Activated naive CD8-positive, alpha-beta T cell treated with anti-CD3 and anti-CD28 coated beads, Interleukin-2, amount 10 ng/mL, durations not matched to agents 7 days and 5 days (primary cell): ENCODE results near the gene STKLD1. TPM values are rescaled to one million over a fixed set of nuclear protein-coding genes. Genes with fewer than 3 reads are reported as not detected.
"Not testable (repeated sequence)": the region's sequence is repeated elsewhere in the genome, so short reads cannot be mapped to it uniquely, and the experiment has no call there.

Experiments used
- ATAC-seq: fragments of 150-1000 bp; cut with Tn5 transposase; one replicate; pipeline ENCODE4 v1.10.0; 2021; ENCODE audit warnings: low read depth, moderate library complexity
- POLR2A ChIA-PET: fragments of 350-600 bp; sonication (Branson Sonifier 250); formaldehyde crosslinking; loops from one replicate; lab custom pipeline; 2021; ENCODE audit warnings: antibody characterized with exemption; lab: Charles Lee
- DNase-seq: peaks from one replicate; pipeline ENCODE4 v3.0.0; 2021
- H3K27ac Mint-ChIP-seq: one replicate; pipeline ENCODE4 v1.8.0; 2022; ENCODE audit warnings: mild to moderate bottlenecking, mixed read lengths
- H3K27me3 Mint-ChIP-seq: one replicate; pipeline ENCODE4 v1.8.0; 2022; ENCODE audit warnings: mild to moderate bottlenecking, moderate library complexity, mixed read lengths
- H3K36me3 Mint-ChIP-seq: one replicate; pipeline ENCODE4 v1.8.0; 2021; ENCODE audit warnings: mild to moderate bottlenecking, mixed read lengths
- H3K4me1 Mint-ChIP-seq: one replicate; pipeline ENCODE4 v1.8.0; 2021; ENCODE audit warnings: mixed read lengths
- H3K4me3 Mint-ChIP-seq: one replicate; pipeline ENCODE4 v1.8.0; 2022; ENCODE audit warnings: mild to moderate bottlenecking, moderate library complexity, mixed read lengths
- H3K9me3 Mint-ChIP-seq: one replicate; pipeline ENCODE4 v1.8.0; 2021; ENCODE audit warnings: mixed read lengths
- total RNA-seq, 2 experiments: library from RNA; stranded (reverse); gene quantifications; one replicate each; pipeline ENCODE4 v1.2.3, GENCODE V29; 2021

STKLD1 gene
- total RNA-seq, 2 experiments from 2014 or later = 0.17 to 0.91 TPM

DNA sequence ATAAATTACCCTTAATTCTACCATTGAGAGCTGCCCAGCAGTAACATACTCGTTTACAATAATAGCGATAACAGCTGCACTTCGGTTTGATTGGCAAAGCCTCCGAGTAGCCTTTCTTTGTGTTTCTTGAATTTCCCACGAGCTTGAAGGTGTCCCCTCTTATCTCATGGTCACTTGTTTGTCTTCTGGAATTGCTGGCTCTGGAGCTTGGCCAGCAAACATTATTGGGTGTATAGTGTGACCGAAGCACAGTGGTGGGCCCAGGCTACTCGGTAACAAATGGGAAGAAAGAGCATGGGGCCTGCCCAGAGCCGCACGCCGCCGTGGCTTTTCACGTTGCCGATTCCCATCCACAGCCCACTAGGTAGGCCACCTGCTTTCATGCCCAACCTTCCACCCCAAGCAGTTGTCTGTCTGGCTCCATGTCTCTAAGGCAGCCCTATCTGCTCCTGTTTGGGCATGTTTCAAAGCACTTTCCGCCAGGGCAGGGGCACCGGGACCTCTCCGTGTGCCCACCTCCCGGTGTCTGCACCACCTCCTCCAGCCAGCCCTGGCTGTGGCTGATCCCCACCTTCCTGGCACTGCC, 8.7 kb downstream of the STKLD1 start:
- H3K36me3 Mint-ChIP-seq = no peaks in the 10 kb centered on the region

DNA sequence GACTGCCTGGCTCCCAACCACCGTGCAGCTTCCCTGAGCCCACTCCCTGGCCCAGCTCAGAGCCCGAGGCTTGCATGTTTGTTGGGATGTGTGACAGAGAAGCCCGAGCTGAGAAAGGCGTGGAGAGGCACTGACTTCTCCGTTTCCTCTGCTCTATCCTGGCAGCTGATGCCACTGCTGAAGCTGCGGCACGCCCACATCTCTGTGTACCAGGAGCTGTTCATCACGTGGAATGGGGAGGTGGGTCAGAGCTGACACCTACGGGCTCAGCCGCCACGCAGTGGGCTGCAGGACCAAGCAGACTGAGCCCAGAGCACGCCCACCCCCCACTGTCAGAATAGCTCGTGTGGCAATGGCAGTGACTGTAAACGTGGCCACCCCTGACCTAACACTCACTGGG, 9.3 kb downstream of the STKLD1 start:
- no peak for ATAC-seq
- Mint-ChIP-seq H3K9me3 (no peaks in the 10 kb centered on the region), H3K27me3 (no peaks in the 10 kb centered on the region), H3K4me1 (no peaks in the 10 kb centered on the region), H3K27ac (no peak overlapping the region), H3K36me3 (no peaks in the 10 kb centered on the region), H3K4me3 (no peak overlapping the region)
- POLR2A ChIA-PET = no interaction called here
- no peak for DNase-seq

More for the DNA sequence above, 8.7 kb downstream of the STKLD1 start:
- Mint-ChIP-seq H3K4me3 (no peak overlapping the region), H3K4me1 (no peaks in the 10 kb centered on the region), H3K27ac (no peak overlapping the region), H3K27me3 (no peaks in the 10 kb centered on the region), H3K9me3 (no peaks in the 10 kb centered on the region)
- ATAC-seq (no peak), DNase-seq (no peak)
- POLR2A ChIA-PET = no interaction called here

DNA sequence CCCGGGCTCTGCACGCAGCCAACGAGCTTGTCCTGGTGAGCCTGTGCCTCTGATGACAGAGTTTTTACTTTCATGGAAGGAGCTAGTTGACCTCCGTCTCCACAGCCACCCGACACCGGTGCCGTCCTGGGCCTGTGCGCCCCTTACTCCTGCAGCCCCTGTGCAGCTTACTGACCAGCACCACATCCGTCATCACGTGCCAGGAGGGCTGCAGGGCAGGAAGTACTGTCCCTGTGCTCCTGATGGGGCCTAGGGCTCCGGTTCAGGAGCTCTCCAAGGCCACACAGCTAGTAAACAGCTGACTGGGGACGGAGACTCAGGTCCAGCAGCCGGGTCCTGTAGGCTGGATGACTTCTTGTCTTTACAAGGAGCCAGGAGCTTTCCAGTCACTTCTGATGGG, 10.2 kb downstream of the STKLD1 start:
- H3K9me3 Mint-ChIP-seq = no peaks in the 10 kb centered on the region
- H3K36me3 Mint-ChIP-seq = no peaks in the 10 kb centered on the region
- POLR2A ChIA-PET = interaction anchor here (1.0 kb wide), 1 partner anchor 11 kb away, joined by 3 read pairs; no protein-coding TSS in a partner anchor
- H3K4me1 Mint-ChIP-seq = no peaks in the 10 kb centered on the region
- H3K27ac Mint-ChIP-seq = no peak overlapping the region
- DNase-seq (no peak), ATAC-seq (no peak)
- H3K4me3 Mint-ChIP-seq = no peak overlapping the region
- no peaks in the 10 kb centered on the region for H3K27me3 Mint-ChIP-seq

DNA sequence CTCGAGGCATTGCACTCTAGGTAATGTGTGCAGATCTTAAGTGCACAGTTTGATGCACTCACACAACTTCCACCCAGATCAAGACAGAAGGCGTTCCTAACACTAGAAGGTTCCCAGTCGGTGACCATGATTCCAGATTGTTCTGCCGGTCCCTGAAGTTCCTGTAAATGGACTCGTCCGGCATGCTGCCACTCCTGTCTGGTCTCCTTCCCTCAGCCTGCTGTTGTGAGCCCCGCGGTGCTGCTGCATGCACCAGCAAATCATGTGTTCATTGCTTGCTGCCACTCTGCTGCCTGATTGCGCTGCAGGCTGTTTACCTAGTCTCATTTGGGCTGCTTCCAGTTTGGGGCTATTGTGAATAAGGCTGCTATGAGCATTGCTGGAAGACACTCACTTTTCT, 11.5 kb downstream of the STKLD1 start:
- H3K4me3 Mint-ChIP-seq = no peak overlapping the region
- DNase-seq (no peak), ATAC-seq (no peak)
- H3K36me3 Mint-ChIP-seq = no peaks in the 10 kb centered on the region
- H3K9me3 Mint-ChIP-seq = no peaks in the 10 kb centered on the region
- H3K27me3 Mint-ChIP-seq = no peaks in the 10 kb centered on the region
- H3K27ac Mint-ChIP-seq = no peak overlapping the region
- POLR2A ChIA-PET = no interaction called here
- H3K4me1 Mint-ChIP-seq = no peaks in the 10 kb centered on the region

DNA sequence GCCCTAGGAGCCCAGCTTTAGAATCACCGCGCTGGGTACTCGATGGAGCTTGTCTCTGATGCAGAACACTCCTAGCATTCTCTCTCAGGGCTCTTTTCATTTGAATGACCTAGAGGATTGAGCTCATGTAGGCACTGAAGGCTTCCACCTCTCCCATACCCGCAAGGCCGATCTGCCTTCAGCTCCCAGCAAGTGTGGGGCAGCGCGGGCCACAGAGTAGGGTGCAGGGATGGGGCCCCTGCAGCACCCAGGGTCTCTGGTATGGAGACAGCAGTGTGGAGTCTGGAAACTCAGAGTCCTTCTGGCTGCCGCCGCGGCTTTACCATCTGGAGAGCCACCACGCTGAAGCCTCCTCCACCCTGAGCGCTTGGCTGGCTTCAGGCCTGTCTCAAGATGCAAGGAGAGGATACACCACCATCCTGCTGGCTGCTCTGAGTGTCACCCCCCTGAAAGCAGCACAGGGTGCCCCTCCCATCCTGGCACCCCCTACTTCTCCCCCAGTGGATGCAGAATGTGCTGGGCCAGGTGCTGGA, 12.9 kb downstream of the STKLD1 start:
- H3K27me3 Mint-ChIP-seq = no peaks in the 10 kb centered on the region
- ATAC-seq = no peak
- no peaks in the 10 kb centered on the region for H3K36me3 Mint-ChIP-seq
- no peak overlapping the region for H3K27ac Mint-ChIP-seq
- no peak overlapping the region for H3K4me3 Mint-ChIP-seq
- POLR2A ChIA-PET = interaction anchor here (1.2 kb wide), 1 partner anchor 10 kb away, joined by 3 read pairs; no protein-coding TSS in a partner anchor
- no peaks in the 10 kb centered on the region for H3K9me3 Mint-ChIP-seq
- no peak for DNase-seq
- no peaks in the 10 kb centered on the region for H3K4me1 Mint-ChIP-seq

DNA sequence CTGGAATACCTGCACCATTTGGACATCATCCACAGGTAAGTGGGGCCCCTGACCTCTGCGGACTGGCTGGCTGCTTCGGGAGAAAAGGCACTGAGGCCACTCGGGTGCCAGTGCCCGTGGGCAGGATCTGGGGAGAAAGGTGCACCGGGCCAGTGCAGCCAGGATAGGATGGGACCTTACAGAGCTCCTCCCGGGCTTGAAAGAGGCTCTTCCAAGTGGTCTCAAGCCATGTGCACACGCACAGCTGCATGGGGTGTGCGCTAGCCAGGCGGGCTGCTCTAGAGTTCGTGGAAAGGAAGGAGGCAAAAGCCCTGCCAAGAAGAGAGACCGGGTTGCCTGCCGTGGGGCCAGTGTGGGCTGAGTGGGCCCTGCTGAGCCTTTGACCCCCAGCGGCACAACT, 13.4 kb downstream of the STKLD1 start:
- Mint-ChIP-seq H3K27me3 (peaks cover 2% of the 10 kb centered on the region), H3K27ac (no peak overlapping the region), H3K9me3 (no peaks in the 10 kb centered on the region), H3K4me1 (no peaks in the 10 kb centered on the region), H3K4me3 (no peak overlapping the region), H3K36me3 (no peaks in the 10 kb centered on the region)
- no peak for DNase-seq
- POLR2A ChIA-PET = interaction anchor here (1.2 kb wide), 1 partner anchor 11 kb away, joined by 3 read pairs; no protein-coding TSS in a partner anchor
- no peak for ATAC-seq

DNA sequence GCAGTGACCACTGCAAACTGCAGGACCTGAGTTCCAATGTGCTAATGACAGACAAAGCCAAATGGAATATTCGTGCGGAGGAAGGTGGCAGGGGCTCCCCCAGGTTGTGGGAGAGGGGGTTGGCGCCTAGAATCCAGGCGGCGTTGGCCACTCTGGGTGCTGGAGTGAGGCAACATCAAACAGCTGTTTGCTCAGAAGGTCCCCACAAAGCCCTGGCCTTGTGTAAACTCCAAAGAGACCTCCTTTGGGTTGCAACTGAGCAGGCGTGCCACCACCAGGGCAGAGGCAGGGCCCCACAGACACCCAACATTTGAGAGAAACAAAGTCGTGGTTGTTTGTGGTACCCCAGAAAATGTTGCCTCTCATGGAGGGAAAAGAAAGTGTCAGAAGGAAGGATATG, 14.5 kb downstream of the STKLD1 start:
- Mint-ChIP-seq H3K4me3 (no peak overlapping the region), H3K9me3 (no peaks in the 10 kb centered on the region)
- POLR2A ChIA-PET = no interaction called here

DNA sequence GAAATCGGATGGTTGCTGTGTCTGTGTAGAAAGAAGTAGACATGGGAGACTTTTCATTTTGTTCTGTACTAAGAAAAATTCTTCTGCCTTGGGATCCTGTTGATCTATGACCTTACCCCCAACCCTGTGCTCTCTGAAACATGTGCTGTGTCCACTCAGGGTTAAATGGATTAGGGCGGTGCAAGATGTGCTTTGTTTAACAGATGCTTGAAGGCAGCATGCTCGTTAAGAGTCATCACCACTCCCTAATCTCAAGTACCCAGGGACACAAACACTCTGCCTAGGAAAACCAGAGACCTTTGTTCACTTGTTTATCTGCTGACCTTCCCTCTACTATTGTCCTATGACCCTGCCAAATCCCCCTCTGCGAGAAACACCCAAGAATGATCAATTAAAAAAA, 15.3 kb downstream of the STKLD1 start:
- POLR2A ChIA-PET, H3K9me3 Mint-ChIP-seq, H3K4me3 Mint-ChIP-seq, H3K27ac Mint-ChIP-seq, H3K36me3 Mint-ChIP-seq, DNase-seq, H3K27me3 Mint-ChIP-seq, H3K4me1 Mint-ChIP-seq, ATAC-seq: not testable (repeated sequence)

More for the DNA sequence above, 14.5 kb downstream of the STKLD1 start:
- ATAC-seq (no peak), DNase-seq (no peak)
- Mint-ChIP-seq H3K36me3 (no peaks in the 10 kb centered on the region), H3K27me3 (peaks cover 2% of the 10 kb centered on the region), H3K27ac (no peak overlapping the region), H3K4me1 (no peaks in the 10 kb centered on the region)

DNA sequence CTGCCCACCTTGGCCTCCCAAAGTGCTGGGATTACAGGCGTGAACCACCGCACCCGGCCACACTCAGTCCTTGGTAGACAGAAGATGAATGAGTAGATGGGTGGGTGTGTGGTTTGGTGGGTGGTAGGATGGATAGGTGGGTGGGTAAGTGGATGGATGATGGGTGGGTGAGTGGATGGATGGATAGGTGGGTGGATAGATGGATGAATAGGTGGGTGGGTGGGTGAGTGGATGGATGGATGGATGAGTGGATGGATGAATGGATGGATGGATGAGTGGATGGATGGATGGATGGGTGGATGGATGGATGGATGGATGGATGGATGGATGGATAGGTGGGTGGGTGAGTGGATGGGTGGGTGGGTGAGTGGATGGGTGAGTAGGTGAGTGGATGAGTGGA, 16.1 kb downstream of the STKLD1 start:
- DNase-seq, ATAC-seq, H3K36me3 Mint-ChIP-seq, H3K9me3 Mint-ChIP-seq, H3K27ac Mint-ChIP-seq, POLR2A ChIA-PET, H3K4me3 Mint-ChIP-seq, H3K27me3 Mint-ChIP-seq, H3K4me1 Mint-ChIP-seq: not testable (repeated sequence)

DNA sequence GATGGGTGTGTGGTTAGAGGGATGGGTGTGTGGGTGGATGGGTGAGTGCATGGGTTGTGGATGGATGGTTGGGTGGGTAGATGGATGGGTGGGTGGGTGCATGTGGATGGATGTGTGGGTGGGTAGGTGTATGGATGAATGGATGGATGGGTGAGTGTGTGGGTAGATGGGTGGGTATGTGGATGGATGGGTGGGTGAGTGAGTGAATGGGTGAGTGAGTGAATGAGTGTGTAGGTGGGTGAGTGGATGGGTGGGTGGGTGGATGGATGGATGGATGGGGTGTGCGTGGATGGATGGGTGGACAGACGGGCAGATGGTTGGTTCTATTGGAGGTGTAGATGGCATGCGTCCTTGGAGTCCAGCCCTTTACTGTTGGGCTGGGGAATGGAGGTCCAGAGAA, 17.2 kb downstream of the STKLD1 start:
- no peaks in the 10 kb centered on the region for H3K9me3 Mint-ChIP-seq
- POLR2A ChIA-PET = no interaction called here
- H3K27me3 Mint-ChIP-seq = peaks cover 2% of the 10 kb centered on the region
- H3K4me1 Mint-ChIP-seq = peaks cover 3% of the 10 kb centered on the region
- H3K36me3 Mint-ChIP-seq = no peaks in the 10 kb centered on the region
- DNase-seq (no peak), ATAC-seq (no peak)
- H3K27ac Mint-ChIP-seq = no peak overlapping the region
- no peak overlapping the region for H3K4me3 Mint-ChIP-seq

DNA sequence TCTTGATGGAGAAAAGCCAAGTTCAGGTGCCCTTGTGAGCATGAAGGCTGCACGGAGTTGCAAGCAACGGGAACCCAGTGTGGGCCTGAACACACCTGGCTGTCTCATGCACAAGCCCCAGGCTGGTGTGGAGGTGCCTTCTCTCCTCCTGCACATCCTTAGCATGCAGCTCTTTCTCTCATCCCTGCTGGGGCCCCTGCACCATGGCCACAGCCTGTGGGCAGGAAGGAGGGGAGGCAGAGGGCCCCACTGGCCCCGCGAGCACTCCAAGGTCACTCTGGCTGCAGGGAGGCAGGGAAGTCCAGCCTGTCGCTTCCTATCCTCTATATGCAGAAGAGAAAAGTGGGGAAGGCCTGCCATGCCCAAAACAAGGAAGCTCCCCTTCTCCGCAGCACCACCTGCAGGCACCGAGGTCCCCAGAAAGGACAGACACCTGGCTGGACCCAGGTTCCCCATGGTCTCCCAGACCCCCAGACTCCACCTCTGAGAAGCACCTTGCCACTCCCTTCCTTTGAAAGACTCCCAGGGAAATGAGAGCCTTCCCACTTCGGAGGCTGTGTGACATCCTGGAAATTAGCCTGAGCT, 18.6 kb downstream of the STKLD1 start:
- Mint-ChIP-seq H3K9me3 (no peaks in the 10 kb centered on the region), H3K27ac (no peak overlapping the region), H3K4me1 (peaks cover 3% of the 10 kb centered on the region), H3K4me3 (no peak overlapping the region), H3K27me3 (peaks cover 2% of the 10 kb centered on the region), H3K36me3 (no peaks in the 10 kb centered on the region)
- DNase-seq = no peak
- POLR2A ChIA-PET = no interaction called here
- ATAC-seq = no peak

DNA sequence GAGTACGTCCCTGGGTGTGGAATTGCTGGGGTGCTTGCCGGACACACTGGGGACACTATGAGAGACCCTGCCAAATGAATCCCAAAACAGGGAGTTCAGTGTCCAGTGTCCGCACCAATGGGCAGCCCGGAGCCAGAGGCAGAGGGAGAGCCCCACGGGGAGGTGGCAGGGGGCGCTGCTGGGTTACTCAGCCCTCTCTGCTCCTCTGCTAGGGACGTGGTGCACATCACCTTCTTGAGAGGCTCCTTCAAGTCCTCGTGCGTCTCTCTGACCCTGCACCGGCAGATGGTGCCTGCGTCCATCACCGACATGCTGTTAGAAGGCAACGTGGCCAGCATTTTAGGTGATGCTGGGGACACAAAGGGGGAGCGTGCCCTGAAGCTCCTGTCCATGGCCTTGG, 20.8 kb downstream of the STKLD1 start:
- no peaks in the 10 kb centered on the region for H3K9me3 Mint-ChIP-seq
- no peak overlapping the region for H3K27ac Mint-ChIP-seq
- H3K27me3 Mint-ChIP-seq = peaks cover 2% of the 10 kb centered on the region
- H3K4me3 Mint-ChIP-seq = no peak overlapping the region
- peaks cover 3% of the 10 kb centered on the region for H3K4me1 Mint-ChIP-seq
- no peaks in the 10 kb centered on the region for H3K36me3 Mint-ChIP-seq
- no peak for ATAC-seq
- DNase-seq = no peak
- POLR2A ChIA-PET = no interaction called here

DNA sequence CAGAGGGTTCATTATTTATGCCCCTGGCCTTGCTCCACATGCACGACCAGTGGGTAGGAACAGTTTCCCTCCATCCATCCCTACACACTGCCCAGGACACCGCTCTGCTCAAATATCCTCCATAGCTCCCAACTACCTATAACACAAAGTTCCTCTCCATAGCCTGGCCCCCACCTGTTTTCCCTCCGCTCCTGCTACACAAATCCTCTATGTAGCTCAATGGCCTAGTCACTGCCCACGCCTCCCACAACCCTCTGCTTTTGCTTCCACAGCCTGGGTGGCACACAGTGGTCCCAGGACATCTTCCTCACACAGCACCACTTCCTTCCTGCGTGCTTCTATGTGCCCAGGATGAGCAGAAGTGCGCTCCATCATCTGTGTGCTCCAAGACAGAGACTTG, 21.2 kb downstream of the STKLD1 start:
- Mint-ChIP-seq H3K36me3 (no peaks in the 10 kb centered on the region), H3K9me3 (no peaks in the 10 kb centered on the region), H3K27ac (no peak overlapping the region), H3K4me1 (peaks cover 3% of the 10 kb centered on the region), H3K4me3 (no peak overlapping the region), H3K27me3 (peaks cover 2% of the 10 kb centered on the region)
- ATAC-seq = no peak
- POLR2A ChIA-PET = no interaction called here
- DNase-seq = no peak

DNA sequence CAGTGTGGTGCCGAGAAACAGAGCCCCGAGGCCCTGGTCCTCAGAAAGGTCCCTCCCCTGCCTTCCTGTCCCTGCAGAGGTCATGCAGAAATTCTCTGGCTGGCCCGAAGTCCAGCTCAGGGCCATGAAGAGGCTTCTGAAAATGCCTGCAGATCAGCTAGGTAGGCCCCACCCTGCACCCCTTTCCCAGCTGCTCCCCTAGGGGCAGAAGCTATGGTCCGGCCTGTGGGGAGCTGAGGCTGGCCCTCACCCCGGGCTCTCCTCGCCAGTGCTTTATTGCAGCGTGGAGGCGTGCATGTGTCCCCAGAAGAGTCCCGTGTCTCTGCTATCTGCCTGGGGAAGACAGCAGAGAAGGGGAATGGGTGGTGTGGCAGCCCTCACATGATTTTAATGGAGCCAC, 21.7 kb downstream of the STKLD1 start:
- DNase-seq (no peak), ATAC-seq (no peak)
- POLR2A ChIA-PET = no interaction called here
- H3K27ac Mint-ChIP-seq = no peak overlapping the region
- no peaks in the 10 kb centered on the region for H3K36me3 Mint-ChIP-seq
- peaks cover 3% of the 10 kb centered on the region for H3K4me1 Mint-ChIP-seq
- peaks cover 2% of the 10 kb centered on the region for H3K27me3 Mint-ChIP-seq
- H3K9me3 Mint-ChIP-seq = no peaks in the 10 kb centered on the region
- H3K4me3 Mint-ChIP-seq = no peak overlapping the region
